NCI-H2227 (cell line): ENCODE data around the gene LRRC74A.

Source experiments
- DNase-seq: peaks from one replicate; lab custom pipeline; 2025; ENCODE audit not compliant: unreplicated experiment; lab: John Stamatoyannopoulos, UW

LRRC74A gene

GRCh38 chr14:76844223-76844622, 18.0 kb downstream of the LRRC74A start:
- DNase-seq: no peak

GRCh38 chr14:76846331-76847047, 20.3 kb downstream of the LRRC74A start:
- DNase-seq: no peak

GRCh38 chr14:76848879-76849278, 22.7 kb downstream of the LRRC74A start:
- no peak for DNase-seq

- no peak for DNase-seq
These were observed 28.9 kb downstream of the LRRC74A start for GRCh38 chr14:76855066-76855465.

GRCh38 chr14:76856769-76857168, 30.6 kb downstream of the LRRC74A start:
- no peak for DNase-seq

- no peak for DNase-seq
These were observed 35.5 kb downstream of the LRRC74A start for GRCh38 chr14:76861574-76862255.

GRCh38 chr14:76862546-76863282, 36.5 kb downstream of the LRRC74A start:
- DNase-seq: peak; percentile 51

GRCh38 chr14:76863724-76864407, 37.7 kb downstream of the LRRC74A start:
- DNase-seq: peak; percentile 40

- no peak for DNase-seq
These were observed 40.2 kb downstream of the LRRC74A start for GRCh38 chr14:76866456-76866855.

GRCh38 chr14:76867516-76868453, 41.6 kb downstream of the LRRC74A start:
- DNase-seq: no peak

- no peak for DNase-seq
These were observed 42.4 kb downstream of the LRRC74A start for GRCh38 chr14:76868454-76869170.

- peak; percentile 15 for DNase-seq
These were observed 44.0 kb downstream of the LRRC74A start for GRCh38 chr14:76870166-76870565.

- DNase-seq: peak; percentile 74
These were observed 46.7 kb downstream of the LRRC74A start for GRCh38 chr14:76872796-76873432.

- no peak for DNase-seq
These were observed 48.5 kb downstream of the LRRC74A start for GRCh38 chr14:76874734-76875133.

GRCh38 chr14:76876076-76876475, 49.9 kb downstream of the LRRC74A start:
- DNase-seq: peak; percentile 72

GRCh38 chr14:76877871-76878270, 51.7 kb downstream of the LRRC74A start:
- no peak for DNase-seq

GRCh38 chr14:76880449-76880848, 54.2 kb downstream of the LRRC74A start:
- no peak for DNase-seq

- DNase-seq: no peak
These were observed 55.1 kb downstream of the LRRC74A start for GRCh38 chr14:76881348-76881747.

- DNase-seq: no peak
These were observed 56.4 kb downstream of the LRRC74A start for GRCh38 chr14:76882651-76883050.
